HG03064 (cell line): Measurements from ENCODE around the gene OR5F1.

ENCODE experiments used
- ATAC-seq: cut with Tn5 transposase; IDR thresholded peaks from one replicate; pipeline ENCODE4 v1.9.1; 2021; ENCODE audit warnings: low read depth; ENCODE audit not compliant: unreplicated experiment

The OR5F1 gene

GRCh38 chr11:55994525-55994924 is at the start of gene OR5F1:
Gene OR5F1 (minus strand): TSS chr11:55994625. CDS start chr11:55994625, 0 bp downstream.
- ATAC-seq, result no peak

- no peak for ATAC-seq
Observed at GRCh38 chr11:56027354-56027753, 32.9 kb upstream of the OR5F1 start, which contains the start of gene OR5AS1. Gene OR5AS1 (plus strand): TSS chr11:56027654. CDS start chr11:56030419, 2,765 bp downstream.

- ATAC-seq, result no peak
Observed at GRCh38 chr11:56013805-56014204, 19.4 kb upstream of the OR5F1 start.

GRCh38 chr11:56010716-56011115 is 16.3 kb upstream of the OR5F1 start:
- no peak for ATAC-seq

GRCh38 chr11:55970935-55971334 is 23.5 kb downstream of the OR5F1 start:
- no peak for ATAC-seq

- no peak for ATAC-seq
Observed at GRCh38 chr11:55969845-55970244, 24.6 kb downstream of the OR5F1 start, which contains the start of gene OR10AG1. Gene OR10AG1 (minus strand): TSS chr11:55969945. CDS start chr11:55969907, 38 bp downstream.

- ATAC-seq, result no peak
Observed at GRCh38 chr11:55967914-55968313, 26.5 kb downstream of the OR5F1 start.

GRCh38 chr11:55966391-55966790 is 28.0 kb downstream of the OR5F1 start:
- ATAC-seq, result no peak

GRCh38 chr11:55956521-55956920 is 37.9 kb downstream of the OR5F1 start:
- ATAC-seq, result no peak

- no peak for ATAC-seq
Observed at GRCh38 chr11:55949330-55949729, 45.1 kb downstream of the OR5F1 start.
